HUES64 (cell line): ENCODE data around the gene LAMA3.
"Not testable (repeated sequence)": the region's sequence is repeated elsewhere in the genome, so short reads cannot be mapped to it uniquely, and the experiment has no call there.

Experiments used
- H3K27ac ChIP-seq: 2 replicates; pipeline ENCODE4 v1.7.0; 2013; ENCODE audit warnings: low read depth, low read length, inconsistent platforms
- H3K27me3 ChIP-seq: 2 replicates; pipeline ENCODE4 v1.6.1; 2013; ENCODE audit warnings: mild to moderate bottlenecking, low read length; ENCODE audit not compliant: insufficient read depth
- H3K36me3 ChIP-seq: 2 replicates; pipeline ENCODE4 v1.6.1; 2013; ENCODE audit warnings: mild to moderate bottlenecking, low read length; ENCODE audit not compliant: insufficient read depth
- H3K4me1 ChIP-seq: 2 replicates; pipeline ENCODE4 v1.6.1; 2013; ENCODE audit warnings: mild to moderate bottlenecking, low read length, moderate library complexity; ENCODE audit not compliant: insufficient read depth
- H3K4me3 ChIP-seq: 2 replicates; pipeline ENCODE4 v1.5.1; 2013; ENCODE audit warnings: mild to moderate bottlenecking, low read length, moderate library complexity
- H3K9ac ChIP-seq: 2 replicates; pipeline ENCODE4 v1.6.1; 2013; ENCODE audit warnings: mild to moderate bottlenecking, low read depth, low read length
- H3K9me3 ChIP-seq: 2 replicates; pipeline ENCODE4 v1.6.1; 2013; ENCODE audit warnings: low read depth, low read length; ENCODE audit not compliant: insufficient read depth
- WGBS: fragments of 150-250, 120-280 bp; methylation state at CpG from one replicate; pipeline ENCODE4 v1.1.7; 2013; ENCODE audit warnings: missing lambda C conversion rate; 5-methylcytosine and 5-hydroxymethylcytosine counted together

LAMA3 gene

GRCh38 chr18:23737578-23737977 is 48.3 kb downstream of the LAMA3 start:
- Histone ChIP-seq H3K9ac (no peak overlapping the region), H3K4me3 (no peak overlapping the region), H3K4me1 (0 out of 2 replicates have a peak, but pooled peaks cover 3% of the 10 kb centered on the region), H3K27me3 (no peaks in the 10 kb centered on the region), H3K9me3 (no peaks in the 10 kb centered on the region), H3K27ac (no peak overlapping the region), H3K36me3 (no peaks in the 10 kb centered on the region)
- WGBS: 90% methylated on average over 9 of the region's 9 CpGs

DNA sequence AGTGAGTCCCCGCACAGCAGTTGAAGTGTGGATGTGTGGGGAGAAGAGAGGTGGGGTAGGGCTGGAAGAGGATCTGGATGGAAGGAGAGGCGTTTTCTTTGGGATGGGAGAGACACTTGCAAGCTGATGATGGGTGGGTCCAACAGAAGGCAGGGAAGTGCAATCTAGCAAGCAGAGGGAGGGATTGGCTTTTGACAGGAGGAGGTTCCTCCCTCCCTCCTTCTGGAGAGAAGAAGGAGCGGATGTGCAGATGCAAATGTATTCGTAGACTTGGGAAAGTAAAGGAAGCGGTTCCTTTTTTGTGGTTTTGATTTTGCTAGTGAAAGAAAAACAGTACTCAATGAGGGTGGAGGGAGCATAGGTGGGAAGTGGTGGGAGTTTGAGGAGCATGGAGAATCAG is 48.9 kb downstream of the LAMA3 start:
- Histone ChIP-seq H3K9me3 (no peaks in the 10 kb centered on the region), H3K4me3 (no peak overlapping the region), H3K27me3 (no peaks in the 10 kb centered on the region), H3K9ac (no peak overlapping the region), H3K4me1 (0 out of 2 replicates have a peak, but pooled peaks cover 3% of the 10 kb centered on the region), H3K36me3 (no peaks in the 10 kb centered on the region), H3K27ac (no peak overlapping the region)
- WGBS: 85% methylated on average over 5 of the region's 5 CpGs

GRCh38 chr18:23738575-23738974 is 49.3 kb downstream of the LAMA3 start:
- H3K36me3 ChIP-seq: no peaks in the 10 kb centered on the region
- H3K27ac ChIP-seq: no peak overlapping the region
- no peaks in the 10 kb centered on the region for H3K9me3 ChIP-seq
- H3K4me1 ChIP-seq: 0 out of 2 replicates have a peak, but pooled peaks cover 3% of the 10 kb centered on the region
- H3K27me3 ChIP-seq: no peaks in the 10 kb centered on the region
- H3K4me3 ChIP-seq: no peak overlapping the region
- H3K9ac ChIP-seq: no peak overlapping the region
- WGBS: 89% methylated on average over 5 of the region's 5 CpGs

GRCh38 chr18:23740105-23740830 is 51.0 kb downstream of the LAMA3 start:
- Histone ChIP-seq H3K27ac (no peak overlapping the region), H3K9ac (no peak overlapping the region), H3K4me1 (0 out of 2 replicates have a peak, but pooled peaks cover 3% of the 10 kb centered on the region), H3K27me3 (no peaks in the 10 kb centered on the region), H3K36me3 (no peaks in the 10 kb centered on the region), H3K4me3 (no peak overlapping the region), H3K9me3 (no peaks in the 10 kb centered on the region)
- WGBS: 89% methylated on average over 3 of the region's 4 CpGs

DNA sequence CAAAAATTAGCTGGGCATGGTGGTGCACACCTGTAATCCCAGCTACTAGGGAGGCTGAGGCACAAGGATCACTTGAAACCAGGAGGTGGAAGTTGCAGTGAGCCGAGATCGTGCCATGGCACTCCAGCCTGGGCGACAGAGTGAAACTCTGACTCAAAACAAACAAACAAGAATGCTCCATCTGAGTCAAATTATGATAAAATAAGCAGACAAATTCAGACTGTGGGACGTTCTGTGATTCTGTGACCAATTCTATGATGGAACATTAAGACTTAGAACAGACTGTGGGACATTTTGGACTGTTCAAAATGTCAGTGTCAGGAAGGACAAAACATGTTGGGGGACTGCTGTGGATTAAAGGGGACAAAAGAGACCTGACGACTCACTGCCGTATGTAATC is 52.7 kb downstream of the LAMA3 start:
- WGBS: 92% methylated on average over 6 of the region's 6 CpGs
- not testable (repeated sequence) for H3K4me3 ChIP-seq

GRCh38 chr18:23743733-23744333 is 54.6 kb downstream of the LAMA3 start:
- Histone ChIP-seq H3K27me3 (no peaks in the 10 kb centered on the region), H3K4me3 (no peak overlapping the region), H3K27ac (no peak overlapping the region), H3K36me3 (no peaks in the 10 kb centered on the region), H3K4me1 (0 out of 2 replicates have a peak, but pooled peaks cover 4% of the 10 kb centered on the region), H3K9me3 (no peaks in the 10 kb centered on the region), H3K9ac (no peak overlapping the region)
- WGBS: 84% methylated on average over 4 of the region's 4 CpGs

More for the DNA sequence above, 52.7 kb downstream of the LAMA3 start:
- H3K9me3 ChIP-seq, H3K27ac ChIP-seq, H3K9ac ChIP-seq, H3K27me3 ChIP-seq, H3K4me1 ChIP-seq, H3K36me3 ChIP-seq: not testable (repeated sequence)

DNA sequence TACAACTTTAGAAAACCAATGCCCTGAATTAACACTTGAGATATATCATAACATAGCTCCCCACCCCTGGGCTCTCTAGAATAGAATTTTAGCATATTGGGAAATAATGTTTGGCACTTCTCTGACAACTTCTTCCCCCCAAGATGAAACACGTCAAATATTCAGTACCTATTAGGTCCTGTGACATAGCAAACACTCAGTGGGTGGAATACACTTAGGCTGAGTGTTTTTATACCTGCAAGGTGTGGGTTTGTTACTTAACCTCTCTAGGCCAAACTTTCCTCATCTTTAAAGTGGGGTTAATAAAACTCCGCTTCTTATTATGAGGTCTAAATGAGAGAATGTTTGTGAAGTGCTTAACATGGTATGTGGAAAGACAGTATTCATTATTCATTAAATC is 56.1 kb downstream of the LAMA3 start:
- Histone ChIP-seq H3K4me3 (no peak overlapping the region), H3K9me3 (no peaks in the 10 kb centered on the region), H3K36me3 (no peaks in the 10 kb centered on the region), H3K27me3 (no peaks in the 10 kb centered on the region), H3K9ac (no peak overlapping the region), H3K27ac (no peak overlapping the region), H3K4me1 (0 out of 2 replicates have a peak, but pooled peaks cover 4% of the 10 kb centered on the region)
- WGBS: no CpG with 5 or more reads among the region's 2 CpGs

GRCh38 chr18:23746851-23747250 is 57.6 kb downstream of the LAMA3 start:
- no peak overlapping the region for H3K9ac ChIP-seq
- H3K27ac ChIP-seq: no peak overlapping the region
- 0 out of 2 replicates have a peak, but pooled peaks cover 4% of the 10 kb centered on the region for H3K4me1 ChIP-seq
- WGBS: 46% methylated on average over 2 of the region's 4 CpGs
- H3K4me3 ChIP-seq: no peak overlapping the region
- H3K9me3 ChIP-seq: no peaks in the 10 kb centered on the region
- no peaks in the 10 kb centered on the region for H3K27me3 ChIP-seq
- no peaks in the 10 kb centered on the region for H3K36me3 ChIP-seq

DNA sequence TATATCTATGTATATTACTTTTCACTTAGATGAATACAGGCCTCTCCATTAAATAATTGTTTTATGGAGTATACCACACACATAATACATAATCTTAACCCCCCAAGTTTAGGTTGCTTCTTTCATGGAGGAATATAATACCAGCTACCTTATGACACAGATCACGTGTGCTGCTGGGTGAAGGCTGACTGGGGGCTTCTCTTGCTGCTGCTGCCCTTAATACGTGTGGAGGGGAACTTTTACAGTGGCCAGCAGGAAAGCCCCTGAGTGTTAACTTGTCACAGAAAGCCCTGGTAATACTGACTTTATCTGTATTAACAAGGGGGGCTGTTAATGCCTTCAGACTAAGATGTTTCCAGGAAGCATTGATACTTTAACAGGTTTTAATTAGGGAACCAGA is 63.1 kb downstream of the LAMA3 start:
- Histone ChIP-seq H3K4me1 (peaks cover 6% of the 10 kb centered on the region; the same call in 1 of the 2 replicates), H3K36me3 (no peaks in the 10 kb centered on the region), H3K9me3 (no peaks in the 10 kb centered on the region), H3K4me3 (no peak overlapping the region), H3K27ac (no peak overlapping the region), H3K9ac (no peak overlapping the region), H3K27me3 (no peaks in the 10 kb centered on the region)
- WGBS: 81% methylated on average over 2 of the region's 2 CpGs

GRCh38 chr18:23752796-23753195 is 63.5 kb downstream of the LAMA3 start:
- Histone ChIP-seq H3K9me3 (no peaks in the 10 kb centered on the region), H3K27ac (no peak overlapping the region), H3K27me3 (0 out of 2 replicates have a peak, but pooled peaks cover 2% of the 10 kb centered on the region), H3K4me3 (no peak overlapping the region), H3K4me1 (peaks cover 6% of the 10 kb centered on the region; the same call in 1 of the 2 replicates), H3K36me3 (no peaks in the 10 kb centered on the region), H3K9ac (no peak overlapping the region)
- WGBS: 82% methylated on average over 1 of the region's 1 CpG

DNA sequence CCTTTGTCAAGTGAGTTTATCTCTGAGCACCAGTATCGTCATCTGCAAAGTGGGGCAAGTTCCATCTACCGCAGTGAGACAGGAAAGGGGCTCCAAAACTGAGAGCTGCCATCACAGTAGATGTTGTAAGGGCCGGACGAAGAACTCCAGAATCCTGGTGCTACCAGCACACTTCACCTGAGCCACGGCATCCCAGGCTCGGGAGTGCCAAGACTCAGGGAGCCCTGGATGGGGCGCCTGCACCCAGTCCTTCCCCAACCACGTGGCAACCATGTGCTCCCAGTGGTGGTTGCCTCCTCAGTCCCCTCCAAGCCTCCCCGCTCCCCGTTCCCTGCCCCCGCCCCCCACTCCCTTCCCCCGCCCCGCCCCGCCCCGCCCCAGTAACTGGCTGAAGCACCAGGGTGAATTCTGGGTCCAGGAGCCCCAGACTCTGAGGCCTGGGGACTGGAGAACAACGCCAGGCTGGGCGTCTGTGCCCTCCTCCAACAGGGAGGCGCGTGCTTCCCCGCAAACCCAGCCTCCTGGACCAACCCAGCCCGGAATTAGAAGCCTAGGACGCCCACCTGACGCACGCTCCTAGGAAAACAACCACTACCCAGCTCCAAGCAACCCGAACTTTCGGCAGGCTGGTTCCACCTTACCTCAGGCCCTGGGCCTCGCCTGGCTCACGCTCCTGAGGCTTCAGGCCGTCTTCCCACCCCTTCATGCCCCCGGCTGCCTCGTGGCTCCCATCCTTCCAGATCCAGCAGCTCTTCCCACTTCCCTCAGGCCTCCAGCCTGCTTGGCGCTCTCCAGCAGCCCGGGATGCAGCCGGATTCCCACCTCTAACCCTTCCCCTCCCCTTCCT is 67.6 kb downstream of the LAMA3 start:
- H3K4me3 ChIP-seq: peak overlapping the region; percentile 32; the same call in 1 of the 2 replicates
- H3K27me3 ChIP-seq: 0 out of 2 replicates have a peak, but pooled peaks cover 3% of the 10 kb centered on the region
- no peak overlapping the region for H3K9ac ChIP-seq
- no peak overlapping the region for H3K27ac ChIP-seq
- WGBS: 79% methylated on average over 33 of the region's 34 CpGs
- H3K4me1 ChIP-seq: peaks cover 6% of the 10 kb centered on the region; the same call in 1 of the 2 replicates
- no peaks in the 10 kb centered on the region for H3K36me3 ChIP-seq
- no peaks in the 10 kb centered on the region for H3K9me3 ChIP-seq
